OCI-LY7 (cell line): ENCODE results near the gene G6PC3. TPM values are rescaled to one million over a fixed set of nuclear protein-coding genes. Genes with fewer than 3 reads are reported as not detected.

ENCODE experiments used
- BruUV-seq: library from RNA; stranded (reverse); fragments of 400-500 nt; replicated peaks from 2 replicates; lab custom pipeline; 2021; lab: Mats Ljungman, UMichigan
- CTCF ChIA-PET: fragments of 300-600 bp; sonication (Branson Sonifier 250); formaldehyde crosslinking; loops from one replicate; lab custom pipeline; 2022; ENCODE audit warnings: antibody characterized with exemption; ENCODE audit not compliant: unreplicated experiment; lab: Charles Lee
- POLR2A ChIA-PET: fragments of 300-600 bp; sonication (Branson Sonifier 250); formaldehyde crosslinking; loops from one replicate; lab custom pipeline; 2022; ENCODE audit warnings: antibody characterized with exemption; lab: Charles Lee
- DNase-seq: peaks from one replicate; pipeline ENCODE4 v3.0.0-alpha.2; 2015; ENCODE audit warnings: low spot score
- H2AFZ ChIP-seq: fragments of 200-600 bp; sonication (generic), shearing (Covaris generic); 2 replicates; pipeline ENCODE4 v1.6.1; 2014; ENCODE audit warnings: mild to moderate bottlenecking, antibody characterized with exemption, low read length, moderate library complexity
- H3K27ac ChIP-seq: fragments of 200-600 bp; sonication (generic); 2 replicates; pipeline ENCODE4 v1.5.1; 2014; ENCODE audit warnings: mixed run types, low read depth, mild to moderate bottlenecking, moderate library complexity, low read length, inconsistent platforms; ENCODE audit not compliant: poor library complexity, severe bottlenecking
- H3K36me3 ChIP-seq: fragments of 200-600 bp; sonication (generic); 2 replicates; pipeline ENCODE4 v1.6.1; 2014; ENCODE audit warnings: mild to moderate bottlenecking, antibody characterized with exemption, low read length, moderate library complexity, mixed read lengths; ENCODE audit not compliant: insufficient read depth
- H3K4me1 ChIP-seq: fragments of 200-600 bp; sonication (generic); 2 replicates; pipeline ENCODE4 v1.5.1; 2014; ENCODE audit warnings: mild to moderate bottlenecking, low read length; ENCODE audit not compliant: insufficient read depth, poor library complexity, severe bottlenecking
- H3K4me2 ChIP-seq: fragments of 200-600 bp; sonication (generic); 2 replicates; pipeline ENCODE4 v1.6.1; 2014; ENCODE audit warnings: mild to moderate bottlenecking, low read length
- H3K4me3 ChIP-seq: fragments of 200-600 bp; sonication (generic); 2 replicates; pipeline ENCODE4 v1.5.1; 2014; ENCODE audit warnings: mild to moderate bottlenecking, low read depth, low read length; ENCODE audit not compliant: poor library complexity, severe bottlenecking
- H3K79me2 ChIP-seq: fragments of 200-600 bp; sonication (generic); 2 replicates; pipeline ENCODE4 v1.6.1; 2016; ENCODE audit warnings: low read depth, mild to moderate bottlenecking, low read length, moderate library complexity, mixed read lengths; ENCODE audit not compliant: insufficient read depth
- H3K9me2 ChIP-seq: fragments of 200-600 bp; sonication (generic); 2 replicates; pipeline ENCODE4 v1.6.1; 2016; ENCODE audit warnings: mild to moderate bottlenecking, low read length, mixed read lengths; ENCODE audit not compliant: insufficient read depth
- H3K9me3 ChIP-seq: fragments of 200-600 bp; sonication (generic); 2 replicates; pipeline ENCODE4 v1.6.1; 2014; ENCODE audit warnings: mild to moderate bottlenecking, mixed run types, low read length, mixed read lengths
- H4K20me1 ChIP-seq: fragments of 200-600 bp; sonication (generic); 2 replicates; pipeline ENCODE4 v1.6.1; 2014; ENCODE audit warnings: mild to moderate bottlenecking, antibody characterized with exemption, low read length, moderate library complexity, mixed read lengths; ENCODE audit not compliant: insufficient read depth
- CTCF ChIP-seq: fragments of 200-600 bp; sonication (generic); conservative IDR thresholded peaks from 2 replicates; pipeline ENCODE4 v1.5.1; 2014; ENCODE audit warnings: mild to moderate bottlenecking, antibody characterized with exemption, low read length, moderate library complexity, mixed read lengths
- EZH2phosphoT487 ChIP-seq: fragments of 200-600 bp; sonication (generic); IDR thresholded peaks from 2 replicates; pipeline ENCODE4 v1.6.1; 2018; ENCODE audit warnings: low read depth, borderline replicate concordance, mild to moderate bottlenecking, mixed run types, antibody characterized with exemption, low read length, moderate library complexity, mixed read lengths
- intact Hi-C: fragments of 100-400 bp; cut with micrococcal nuclease; formaldehyde crosslinking; loops from one replicate; pipeline ENCODE4 v1.10.0; 2022; ENCODE audit not compliant: unreplicated experiment
- total RNA-seq, 2 experiments: library from RNA; depleted of rRNA in 1 of 2; stranded (reverse); fragments of >200 nt in 1 of 2; shearing (Covaris generic) in 1 of 2; gene quantifications; 2 replicates each; pipeline ENCODE4 v1.2.3, GENCODE V29; 2014 to 2022

Gene G6PC3
- total RNA-seq, 2 experiments from 2014 or later = 20.6 to 46.1 TPM

GRCh38 chr17:44113382-44113781 lies 42.8 kb downstream of the G6PC3 start:
- TF ChIP-seq EZH2phosphoT487 (no peak), CTCF (no peak)
- no peak overlapping the region for H3K4me2 ChIP-seq
- POLR2A ChIA-PET = no interaction called here

GRCh38 chr17:44113868-44114840 lies 43.6 kb downstream of the G6PC3 start:
- Histone ChIP-seq H3K79me2 (no peaks in the 10 kb centered on the region), H4K20me1 (no peaks in the 10 kb centered on the region; the same call in 1 of the 2 replicates), H3K27ac (no peak overlapping the region), H3K4me2 (no peak overlapping the region), H3K4me1 (peaks cover 26% of the 10 kb centered on the region), H3K36me3 (peaks cover 9% of the 10 kb centered on the region), H2AFZ (no peak overlapping the region), H3K9me3 (no peaks in the 10 kb centered on the region), H3K9me2 (no peaks in the 10 kb centered on the region), H3K4me3 (no peak overlapping the region)
- no peak for DNase-seq
- POLR2A ChIA-PET = no interaction called here
- BruUV-seq = no TSS peak
- intact Hi-C loops = no loop called here
- CTCF ChIA-PET = interaction anchor here (0.5 kb wide), 1 partner anchor 8 kb away, joined by 5 read pairs; no protein-coding TSS in a partner anchor
- no peak for TF ChIP-seq CTCF
- no peak for TF ChIP-seq EZH2phosphoT487

More at GRCh38 chr17:44113382-44113781, 42.8 kb downstream of the G6PC3 start:
- intact Hi-C loops = no loop called here
- no TSS peak for BruUV-seq
- Histone ChIP-seq H4K20me1 (no peaks in the 10 kb centered on the region; the same call in 1 of the 2 replicates), H3K4me3 (no peak overlapping the region), H3K79me2 (no peaks in the 10 kb centered on the region), H3K9me3 (no peaks in the 10 kb centered on the region), H3K9me2 (no peaks in the 10 kb centered on the region), H3K36me3 (peaks cover 9% of the 10 kb centered on the region), H2AFZ (no peak overlapping the region), H3K4me1 (peaks cover 26% of the 10 kb centered on the region), H3K27ac (no peak overlapping the region)
- no peak for DNase-seq
- CTCF ChIA-PET = no interaction called here
